EH (cell line): Measurements from ENCODE around the gene DELE1.

Experiments
- DNase-seq: peaks from one replicate; pipeline ENCODE4 v3.0.0-alpha.2; 2015; ENCODE audit warnings: low read depth

Gene DELE1, protein sequence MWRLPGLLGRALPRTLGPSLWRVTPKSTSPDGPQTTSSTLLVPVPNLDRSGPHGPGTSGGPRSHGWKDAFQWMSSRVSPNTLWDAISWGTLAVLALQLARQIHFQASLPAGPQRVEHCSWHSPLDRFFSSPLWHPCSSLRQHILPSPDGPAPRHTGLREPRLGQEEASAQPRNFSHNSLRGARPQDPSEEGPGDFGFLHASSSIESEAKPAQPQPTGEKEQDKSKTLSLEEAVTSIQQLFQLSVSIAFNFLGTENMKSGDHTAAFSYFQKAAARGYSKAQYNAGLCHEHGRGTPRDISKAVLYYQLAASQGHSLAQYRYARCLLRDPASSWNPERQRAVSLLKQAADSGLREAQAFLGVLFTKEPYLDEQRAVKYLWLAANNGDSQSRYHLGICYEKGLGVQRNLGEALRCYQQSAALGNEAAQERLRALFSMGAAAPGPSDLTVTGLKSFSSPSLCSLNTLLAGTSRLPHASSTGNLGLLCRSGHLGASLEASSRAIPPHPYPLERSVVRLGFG

DNA sequence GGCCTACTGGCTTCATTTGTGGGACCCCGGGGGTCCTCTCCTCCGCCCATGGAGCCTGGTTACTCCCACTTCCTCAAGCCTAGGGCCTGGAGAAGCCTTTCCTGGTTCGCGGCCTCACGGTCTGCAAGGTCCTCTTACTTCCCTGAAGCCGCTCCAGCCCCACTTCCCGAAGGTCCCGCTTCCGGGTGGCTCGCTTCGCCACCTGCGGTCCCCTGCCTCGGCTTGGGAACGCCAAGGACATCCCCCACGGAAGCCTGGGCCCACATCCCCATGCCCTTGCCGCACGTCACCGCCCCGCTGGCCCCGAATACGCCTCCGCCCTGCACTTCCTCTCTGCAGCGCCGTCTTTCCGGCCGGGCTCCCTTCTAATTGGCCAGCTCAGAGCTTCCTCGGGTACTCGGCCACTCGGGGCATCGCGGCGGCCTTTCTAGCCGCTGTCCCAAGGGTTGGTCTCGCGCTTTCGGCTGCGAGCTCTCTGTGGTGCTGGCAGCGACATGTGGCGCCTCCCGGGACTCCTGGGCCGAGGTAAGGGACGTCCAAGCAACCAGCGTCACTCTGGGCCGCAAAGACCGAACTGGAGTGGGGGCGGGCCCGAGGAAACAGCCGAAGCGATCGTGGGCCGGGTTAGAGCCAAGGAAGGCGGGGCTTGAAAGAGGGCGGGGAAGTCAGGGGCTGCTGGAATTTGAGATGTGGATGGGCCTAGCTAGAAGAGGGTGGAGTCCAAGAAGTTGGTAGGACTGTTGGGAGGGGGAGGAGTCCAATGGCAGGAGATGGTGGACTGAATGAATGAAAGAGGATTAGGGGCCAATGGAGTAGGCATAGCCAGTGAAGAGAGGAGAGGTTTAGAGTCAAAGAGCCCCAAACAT, at the start of gene DELE1:
Gene DELE1 (plus strand): TSS at position 424 of the 866 bp plus-strand sequence. CDS start 71 bp downstream, at position 495.
- DNase-seq: peak; percentile 95

DNA sequence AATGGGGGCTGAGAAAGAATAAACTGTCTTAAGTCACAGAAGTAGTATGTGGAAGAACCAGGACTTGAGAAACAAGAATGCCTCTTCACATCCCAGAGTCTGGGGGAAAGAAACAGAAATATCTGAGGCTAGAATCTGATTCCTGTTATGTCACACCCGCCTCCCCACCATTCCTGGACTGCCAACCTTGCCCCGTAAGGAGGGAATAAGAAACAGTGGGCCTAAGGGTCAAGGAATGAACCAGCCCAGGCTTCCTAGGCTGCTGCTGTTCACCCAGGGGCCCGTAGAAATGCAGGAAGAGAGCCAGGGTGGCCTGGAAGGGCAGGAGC, 49.8 kb upstream of the DELE1 start:
- no peak for DNase-seq

DNA sequence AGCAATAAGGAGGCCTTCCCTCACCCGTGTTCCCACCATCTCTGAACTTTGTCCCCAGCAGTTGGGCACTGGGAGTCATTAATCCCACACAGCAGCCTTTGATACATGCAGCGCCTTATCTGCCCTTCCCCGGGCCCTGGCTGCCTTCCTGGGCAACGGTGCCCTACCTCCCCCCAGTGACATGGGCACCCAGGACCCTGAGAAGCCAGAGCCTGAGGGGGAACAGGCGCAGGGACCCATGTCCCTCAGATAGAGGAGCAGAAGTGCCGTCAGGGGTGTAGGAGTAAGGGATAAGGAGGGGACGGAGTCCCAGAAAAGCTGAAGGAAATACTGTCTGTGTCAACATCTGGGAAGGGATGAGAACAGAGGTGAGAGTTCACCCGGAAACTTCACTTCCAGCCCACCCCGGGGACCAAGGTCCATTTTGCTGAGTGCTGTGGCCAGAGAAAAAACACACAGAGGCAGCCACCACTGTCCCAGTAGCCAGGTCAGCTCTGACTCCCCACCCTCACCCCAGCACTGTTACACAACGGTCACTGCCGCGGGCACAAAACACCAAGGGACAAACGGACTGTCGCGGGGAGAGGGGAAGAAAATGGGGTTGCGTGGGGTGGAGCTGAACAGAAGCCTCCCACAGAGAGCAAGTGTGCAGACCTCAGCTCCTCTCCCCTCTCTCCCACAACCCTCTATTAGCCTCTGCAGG, 49.3 kb upstream of the DELE1 start:
- DNase-seq: no peak

DNA sequence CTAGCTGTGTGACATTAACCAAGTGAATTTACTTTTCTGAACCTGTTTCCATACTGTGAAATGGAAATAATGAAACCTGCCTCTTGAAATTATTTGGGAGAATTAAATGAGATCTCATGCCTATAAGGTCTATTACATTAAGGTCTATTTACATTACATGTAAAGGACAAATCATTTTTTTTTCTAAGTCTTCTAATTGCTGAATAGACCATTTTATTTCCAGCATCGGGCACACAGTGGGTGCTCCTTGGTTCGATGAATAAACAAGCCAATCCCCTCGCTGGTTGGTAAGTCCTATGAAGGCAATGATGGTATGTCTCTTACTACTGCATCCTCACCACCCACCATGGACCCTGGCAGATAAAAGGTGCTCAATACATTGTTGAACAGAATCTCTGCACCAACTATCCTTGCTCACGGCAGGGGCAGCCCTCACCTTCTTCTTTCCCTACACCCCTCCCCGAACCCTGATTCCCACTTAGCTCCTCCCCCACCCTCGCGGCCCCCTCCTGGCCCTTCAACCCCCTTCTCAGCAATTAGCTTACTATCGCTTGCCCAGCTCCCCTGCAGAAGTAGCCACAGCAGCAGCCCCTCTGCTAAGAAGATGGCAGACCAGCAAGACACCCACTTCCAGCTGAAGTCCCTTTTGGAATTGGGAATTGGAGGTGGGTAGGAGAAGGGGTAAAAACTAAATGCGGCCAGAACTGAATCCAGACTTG, 48.5 kb upstream of the DELE1 start:
- DNase-seq: no peak

DNA sequence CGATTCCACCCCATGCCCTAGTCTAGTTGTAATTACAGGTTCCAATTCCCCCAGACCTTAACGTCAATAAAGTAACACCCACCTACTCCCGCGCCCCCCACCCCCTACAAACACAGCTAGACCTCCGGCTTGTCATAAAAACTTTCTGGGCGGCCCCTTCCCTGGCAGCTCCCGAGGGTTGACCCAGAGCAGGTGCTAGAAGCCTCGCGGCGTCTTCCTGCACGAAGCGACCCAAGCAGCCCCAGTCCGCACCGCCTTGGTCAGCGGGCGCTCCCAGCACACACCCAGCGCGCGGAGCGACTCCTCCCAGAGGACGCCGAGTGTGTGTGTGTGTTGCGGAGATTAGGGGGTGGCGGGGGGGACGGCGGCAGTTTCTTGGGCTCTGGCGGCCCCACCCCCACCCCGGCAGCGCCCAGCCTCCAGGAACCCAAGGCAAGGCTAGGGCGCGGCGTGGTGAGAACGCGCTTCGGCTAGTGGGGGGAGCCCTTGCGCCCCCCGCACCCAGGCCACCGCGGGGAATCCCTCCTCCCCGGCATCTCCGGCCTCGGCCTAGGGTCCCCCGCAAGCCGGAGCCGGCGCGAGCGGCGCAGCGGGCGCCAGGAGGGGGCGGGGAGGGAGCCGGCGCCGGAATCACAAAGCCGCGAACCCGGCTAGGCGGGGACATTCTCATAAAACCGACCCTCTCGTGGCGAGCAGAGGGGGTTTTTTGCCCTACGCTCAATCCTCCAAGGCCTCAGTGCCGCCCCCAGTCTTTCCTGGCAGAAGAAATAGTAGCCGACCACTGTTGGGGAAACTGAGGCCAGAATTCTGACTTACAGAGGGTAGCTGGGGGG, 47.7 kb upstream of the DELE1 start:
- DNase-seq: no peak

DNA sequence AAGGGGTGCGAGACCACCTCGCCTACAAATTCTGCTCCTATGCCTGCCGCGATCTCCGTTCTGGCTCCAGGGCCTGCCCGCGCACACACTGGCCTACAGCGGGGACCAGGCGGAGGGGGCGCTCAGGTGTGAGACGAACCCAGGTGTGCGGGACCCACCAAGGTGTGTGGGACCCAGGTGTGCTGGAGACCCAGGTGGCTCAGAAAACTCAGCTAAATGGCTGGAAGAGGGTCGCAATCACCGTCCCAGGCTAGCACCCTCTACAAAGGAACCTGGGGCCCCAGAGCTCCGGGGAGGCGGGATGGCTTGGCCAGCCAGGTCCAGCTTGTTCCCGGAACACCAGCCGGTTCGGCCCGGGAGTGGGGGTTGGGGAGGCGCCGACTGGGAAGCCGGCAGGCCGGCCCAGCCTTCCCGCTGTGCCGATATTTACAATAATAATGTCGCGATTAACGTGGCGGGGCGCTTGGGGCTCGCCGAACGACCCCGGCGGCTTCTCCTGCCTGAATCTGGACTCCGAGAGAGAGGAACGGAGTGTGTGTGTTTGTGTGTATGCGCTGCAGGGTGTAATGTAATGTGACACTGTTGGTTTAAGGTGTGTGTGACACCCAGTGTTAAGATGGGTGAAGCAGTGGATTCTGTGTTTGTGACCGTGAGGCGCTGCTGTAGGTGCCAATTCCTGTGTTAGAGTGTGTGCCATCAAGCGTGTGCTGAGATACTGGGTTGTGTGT, 46.9 kb upstream of the DELE1 start:
- DNase-seq: no peak

DNA sequence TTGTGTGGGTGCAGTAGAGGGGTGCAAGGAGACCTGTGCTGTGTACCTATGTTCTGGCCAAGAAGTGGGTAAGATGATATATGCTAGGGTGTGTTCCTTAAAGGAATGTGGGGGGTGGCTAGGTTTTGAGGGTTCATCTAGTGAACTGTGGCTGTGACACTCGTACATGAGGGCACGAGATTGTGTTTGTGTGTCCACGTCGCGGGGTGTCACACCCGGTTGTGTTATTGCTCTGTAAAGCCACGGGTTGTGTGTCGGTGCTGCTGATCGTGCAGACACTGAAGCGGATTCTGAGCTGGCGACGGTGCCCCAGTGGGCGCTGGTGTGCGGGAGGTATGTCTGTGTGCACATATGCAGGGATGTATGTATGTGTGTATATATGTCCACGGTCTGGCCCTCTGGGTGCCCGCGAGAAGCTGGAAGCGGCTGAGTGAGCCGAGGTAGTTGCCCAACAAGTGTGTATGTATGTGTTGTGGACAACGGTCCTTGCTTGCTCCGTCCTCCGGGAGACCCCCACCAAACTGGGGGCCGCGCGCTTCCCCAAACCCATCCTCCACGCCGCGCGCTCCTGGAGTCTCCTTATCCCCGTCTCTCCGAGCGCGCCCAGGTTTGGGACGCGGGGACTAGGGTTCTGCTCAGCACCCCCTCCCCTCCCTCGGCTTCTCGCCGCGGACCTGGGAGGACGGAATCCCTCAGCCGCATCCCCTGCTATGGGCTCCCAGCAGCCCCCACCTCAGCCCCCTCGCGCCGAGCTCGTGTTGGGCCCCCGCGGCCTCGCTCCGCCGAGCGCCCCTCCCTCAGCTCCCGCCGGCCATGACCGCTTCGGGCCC, 46.1 kb upstream of the DELE1 start:
- no peak for DNase-seq

DNA sequence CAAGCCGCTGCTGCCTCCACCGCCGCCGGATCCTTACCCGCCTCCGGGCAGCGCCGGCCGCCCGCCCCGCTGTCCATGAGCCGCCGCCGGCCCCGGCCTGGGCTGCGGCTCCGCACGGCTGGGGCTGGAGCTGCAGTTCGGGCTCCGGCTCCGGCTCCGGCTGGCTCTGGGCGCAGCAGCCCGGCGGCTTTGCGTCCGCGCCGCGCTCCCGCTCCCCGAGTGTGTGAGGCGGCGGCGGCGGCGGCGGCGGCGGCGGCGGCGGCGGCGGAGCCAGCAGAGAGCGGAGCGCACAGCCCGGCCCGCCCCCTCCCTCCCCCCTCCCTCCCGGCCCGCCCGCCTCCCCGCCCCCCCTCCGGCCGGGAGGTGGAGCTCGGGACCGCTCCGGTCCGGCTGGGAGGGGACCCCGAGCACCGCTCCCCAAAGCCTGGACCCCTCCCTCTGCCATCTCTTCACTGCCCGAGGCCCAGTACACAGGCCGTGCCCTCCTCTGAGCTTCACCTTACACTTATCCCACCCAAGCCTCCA, 45.4 kb upstream of the DELE1 start, which contains the start of gene PCDH1:
Gene PCDH1 (minus strand): TSS at position 225 of the 525 bp plus-strand sequence. CDS start 148 bp downstream, at position 77.
- DNase-seq: peak; percentile 45

DNA sequence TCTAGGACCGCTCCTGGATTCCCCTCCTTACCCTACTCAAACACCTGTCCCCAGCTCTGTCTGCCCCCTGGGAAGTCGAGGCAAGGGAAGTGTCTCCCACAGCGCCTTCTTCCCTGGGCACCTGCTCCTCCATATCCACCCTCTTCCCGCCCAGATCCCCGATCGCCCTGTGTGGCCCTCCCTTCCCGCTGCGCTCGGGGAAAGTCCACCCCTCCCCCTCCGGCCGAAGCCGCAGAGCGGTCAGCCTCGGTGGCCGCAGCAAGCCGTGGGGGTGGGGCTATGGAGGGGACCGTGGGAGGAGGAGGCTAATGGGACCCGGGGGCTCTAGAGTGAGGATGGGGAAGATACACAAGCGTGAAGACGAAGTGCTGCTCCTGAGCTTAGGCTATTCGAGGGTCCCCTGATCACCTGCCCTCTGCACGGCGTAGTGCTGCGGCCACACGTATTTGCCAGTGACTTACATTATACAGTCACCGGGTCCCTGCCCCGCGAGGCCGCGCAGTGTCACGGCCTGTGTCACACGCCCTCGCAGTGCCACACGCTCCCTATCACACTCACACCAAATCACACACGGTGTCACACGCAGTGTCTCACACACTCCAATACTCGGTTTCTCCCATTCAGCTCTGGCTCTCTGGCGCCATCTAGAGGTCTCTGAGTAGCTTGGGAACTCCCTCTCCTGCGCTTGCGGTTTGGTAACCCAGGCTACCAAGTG, 44.8 kb upstream of the DELE1 start:
- DNase-seq: peak; percentile 86

DNA sequence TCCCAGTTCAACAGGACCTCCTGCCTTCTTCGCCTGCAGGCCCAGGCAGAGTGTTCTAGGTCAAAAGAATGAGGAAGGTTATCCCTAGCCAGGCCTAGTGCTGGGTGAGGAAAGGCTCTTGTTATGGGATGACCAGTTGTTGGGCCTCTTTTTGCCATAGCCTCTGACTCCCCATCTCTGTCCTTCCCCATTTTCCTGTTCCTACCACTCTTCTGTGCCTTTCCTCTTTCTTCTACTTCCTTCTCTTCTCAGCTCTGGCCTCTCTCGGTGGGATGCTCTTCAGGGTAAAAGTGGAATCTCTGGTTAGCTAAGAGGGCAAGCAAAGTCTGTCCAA, 44.3 kb upstream of the DELE1 start:
- DNase-seq: no peak

DNA sequence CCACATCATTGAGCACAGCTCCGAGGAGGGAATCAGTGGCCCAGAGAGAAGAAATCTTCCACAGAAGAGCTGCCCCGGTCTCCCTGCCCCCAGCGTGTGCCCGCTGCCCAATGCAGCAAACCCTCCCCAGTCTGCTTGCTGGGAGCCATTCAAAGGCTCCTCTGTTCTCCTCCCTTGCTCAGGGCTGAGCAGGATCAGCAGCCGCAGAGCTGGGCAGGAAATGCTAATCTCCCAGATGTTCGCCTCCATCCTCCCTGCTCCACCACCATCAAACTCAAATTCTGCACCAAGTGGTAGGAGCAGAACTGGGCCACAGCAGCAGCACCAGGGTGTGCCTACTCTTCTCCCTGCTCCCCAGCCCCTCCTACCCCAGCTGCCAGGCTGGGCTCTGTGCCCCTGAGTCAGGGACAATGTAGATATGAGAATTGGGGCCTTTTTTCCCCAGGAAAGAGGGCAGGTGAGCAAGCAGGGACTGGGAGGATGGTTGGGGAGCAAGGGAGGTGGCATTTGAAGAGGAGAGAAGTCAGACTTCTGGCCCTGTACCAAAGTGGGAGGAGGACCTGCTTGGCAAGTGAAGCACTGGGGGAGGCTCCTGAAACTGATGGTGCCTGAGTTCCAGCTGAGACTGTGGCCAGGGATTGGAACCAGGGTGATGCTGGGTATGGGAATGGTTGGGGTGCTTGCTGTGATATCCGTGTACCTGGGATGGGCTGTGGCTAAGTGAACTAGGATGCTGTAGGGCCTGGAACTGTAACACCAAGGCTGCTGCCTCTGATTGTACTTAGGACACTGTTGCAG, 43.5 kb upstream of the DELE1 start:
- DNase-seq: no peak

DNA sequence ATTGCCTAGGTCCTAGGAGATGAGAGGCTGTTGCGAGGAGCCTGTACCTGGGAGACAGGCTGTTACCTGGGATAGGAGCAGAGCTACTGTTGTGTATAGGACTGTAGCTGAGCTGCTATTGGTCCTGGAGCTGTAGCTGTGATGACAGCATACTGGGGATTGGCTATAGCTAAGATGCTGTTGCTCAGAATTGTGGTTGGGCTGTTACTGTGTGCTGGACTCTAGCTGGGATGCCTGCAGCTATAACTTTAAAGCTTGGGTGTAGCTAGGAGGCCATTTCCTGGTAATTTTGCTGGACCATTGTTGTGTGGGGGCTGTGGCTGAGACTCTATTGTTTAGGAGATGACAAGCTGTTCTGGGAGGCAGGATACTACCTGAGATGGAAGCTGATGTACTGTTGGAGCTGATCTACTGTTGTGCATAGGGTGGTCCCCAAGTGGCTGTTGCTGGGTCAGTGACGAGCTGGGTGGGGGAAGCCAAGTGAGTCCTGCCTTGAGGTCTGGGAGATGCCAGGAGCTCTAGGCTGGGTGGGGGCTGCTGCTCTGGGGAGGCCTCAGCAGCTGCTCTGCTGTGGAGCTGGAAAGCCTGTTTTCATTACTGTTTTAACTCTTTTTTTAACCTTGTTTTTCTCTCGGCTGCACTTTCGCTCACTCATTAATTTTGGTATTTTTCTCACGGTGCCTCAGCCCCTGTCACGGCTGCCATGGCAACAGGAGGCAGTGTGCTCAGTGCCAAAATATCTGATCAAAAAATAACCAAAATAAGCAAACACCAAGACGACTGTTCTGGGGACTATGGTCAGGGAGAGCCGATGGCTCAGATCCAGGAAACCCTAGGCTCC, 42.5 kb upstream of the DELE1 start:
- DNase-seq: peak; percentile 31

DNA sequence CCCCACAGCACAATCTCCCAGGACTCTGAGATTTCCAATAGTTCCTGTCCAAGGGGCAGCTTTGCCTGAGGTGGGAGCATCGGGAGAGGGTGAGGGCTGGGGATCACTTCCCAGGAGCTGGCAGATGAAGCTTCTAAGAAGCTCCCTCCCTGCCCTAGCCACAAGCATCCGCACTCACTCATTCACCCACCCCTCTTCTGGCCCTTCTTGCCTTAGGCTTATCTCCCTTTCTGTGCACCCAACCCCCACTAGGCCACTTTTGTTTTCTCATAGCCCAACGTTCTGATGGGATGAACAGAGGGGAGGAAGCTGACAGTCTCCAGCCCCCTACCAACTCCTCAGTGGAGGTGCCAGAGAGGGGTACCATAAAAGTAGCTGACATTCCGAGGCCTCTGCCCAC, 41.8 kb upstream of the DELE1 start:
- DNase-seq: no peak

DNA sequence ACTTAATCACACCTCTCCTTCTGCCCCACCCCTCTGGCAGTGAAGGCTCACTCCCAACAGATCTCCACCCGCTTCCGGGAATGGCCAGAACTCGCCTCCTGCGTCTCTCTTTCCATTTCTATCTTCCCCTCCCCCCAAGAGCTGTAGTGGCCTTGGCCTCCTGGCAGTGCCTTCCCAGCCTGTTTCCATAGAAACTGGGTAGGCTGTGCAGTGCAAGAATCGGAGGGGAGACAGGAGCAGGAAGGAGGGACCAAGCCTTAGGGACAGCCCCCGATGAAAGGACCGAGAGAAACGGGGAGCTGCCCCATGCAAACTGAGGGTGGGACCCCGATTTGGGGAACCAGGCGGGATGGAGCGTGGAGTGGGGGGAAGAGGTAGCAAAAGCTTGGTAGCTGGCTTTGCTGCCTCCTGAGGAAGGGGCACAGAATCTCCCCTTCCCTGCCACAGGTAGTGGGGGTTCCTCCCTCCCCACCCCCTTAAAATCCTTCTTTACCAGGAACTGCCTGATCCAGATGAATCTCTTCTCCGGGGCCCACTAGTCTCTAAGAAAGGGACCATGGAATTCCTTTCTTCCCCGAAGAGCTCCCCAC, 41.0 kb upstream of the DELE1 start:
- no peak for DNase-seq

DNA sequence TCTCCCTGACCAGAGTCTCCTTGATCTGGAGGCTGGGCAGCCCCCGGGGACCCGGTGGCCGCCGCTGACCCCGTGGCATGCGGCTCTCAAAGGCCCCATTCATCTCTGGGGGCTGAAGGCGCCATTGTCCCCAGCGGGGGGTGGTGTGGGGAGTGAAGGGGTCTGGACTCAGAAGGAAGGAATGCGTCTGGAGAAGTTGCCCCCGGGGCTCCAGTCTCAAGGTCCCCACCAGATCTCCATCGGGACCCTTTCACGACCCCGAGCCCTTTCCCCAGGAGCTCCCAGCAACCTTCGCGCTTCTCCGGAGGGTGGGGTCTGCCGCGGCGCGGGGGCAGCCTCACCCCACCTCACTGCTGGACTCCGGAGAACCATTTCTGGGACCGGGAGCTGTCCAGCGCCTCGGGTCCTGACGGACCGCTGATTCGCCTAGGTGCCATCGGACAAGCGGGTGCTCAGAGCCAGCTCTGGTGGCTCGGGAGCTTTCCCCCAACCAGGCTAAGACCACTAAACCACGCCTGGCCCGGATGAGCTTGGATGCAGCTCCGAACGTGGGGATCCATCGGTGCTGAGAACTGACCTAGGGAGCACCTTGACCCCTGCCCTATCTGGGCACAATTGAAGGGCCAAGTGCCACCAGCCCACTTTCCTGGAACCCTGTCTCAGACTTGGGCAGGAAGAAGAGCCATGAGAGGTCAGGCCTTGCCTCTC, 40.3 kb upstream of the DELE1 start:
- DNase-seq: peak; percentile 48
